ENCODE measurements around the gene CMTM7. TPM values are rescaled to one million over a fixed set of nuclear protein-coding genes. Genes with fewer than 3 reads are reported as not detected.

Gene CMTM7
- total RNA-seq, 1 donor from 2014 or later = 37.4 TPM

DNA sequence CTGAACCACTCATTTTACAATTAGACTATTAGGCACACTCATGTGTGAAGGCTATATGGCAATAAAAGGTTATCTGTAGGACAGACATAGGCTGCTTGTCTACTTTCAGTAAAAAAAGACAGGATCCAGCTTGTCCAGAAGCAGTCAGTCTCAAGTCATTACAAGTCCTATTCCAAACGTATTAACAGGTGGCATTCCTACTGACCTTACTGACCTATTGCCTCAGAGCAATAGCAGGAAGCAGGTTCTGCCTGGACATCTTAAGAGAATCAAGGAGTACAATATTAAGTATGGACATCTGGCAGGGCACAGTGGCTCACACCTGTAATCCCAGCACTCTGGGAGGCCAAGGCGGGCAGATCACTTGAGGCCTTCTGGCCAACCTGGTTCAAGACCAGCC lies 104.0 kb downstream of the CMTM7 start:
- TF ChIP-seq CTCF (conservative IDR thresholded peaks at IDR 0.05) = no peak
- DNase-seq (ENCODE audit: low read depth, low spot score) = no peak
- peaks cover 14% of the 10 kb centered on the region for H3K4me1 Mint-ChIP-seq
- no peaks in the 10 kb centered on the region for H3K9me3 Mint-ChIP-seq
- H3K27ac Mint-ChIP-seq (ENCODE audit: unreplicated experiment) = no peak overlapping the region
- H3K4me3 Mint-ChIP-seq = no peak overlapping the region
- no peaks in the 10 kb centered on the region for H3K27me3 Mint-ChIP-seq (ENCODE audit: low read depth)
- H3K36me3 Mint-ChIP-seq (ENCODE audit: low read depth) = peaks cover 4% of the 10 kb centered on the region

DNA sequence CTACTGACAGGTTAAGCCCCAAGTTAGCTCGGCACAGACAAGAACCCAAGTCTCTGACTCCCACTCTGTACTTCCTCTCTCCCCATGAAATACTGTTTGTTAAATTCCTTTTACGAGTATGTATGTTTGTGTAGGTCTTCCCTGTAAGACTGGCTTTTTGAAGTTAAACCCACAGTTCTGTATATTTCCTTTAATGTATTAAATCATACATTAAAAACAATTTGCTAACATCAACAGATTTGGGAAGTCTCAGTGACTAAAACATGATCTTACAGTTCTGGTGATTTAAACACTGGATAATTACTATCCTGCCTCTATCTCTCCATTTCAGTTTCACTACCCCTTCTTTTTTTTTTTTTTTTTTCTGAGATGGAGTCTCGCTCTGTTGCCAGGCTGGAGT lies 106.6 kb downstream of the CMTM7 start:
- H3K27ac Mint-ChIP-seq (ENCODE audit: unreplicated experiment) = no peak overlapping the region
- no peak overlapping the region for H3K4me3 Mint-ChIP-seq
- no peak for DNase-seq (ENCODE audit: low read depth, low spot score)
- H3K4me1 Mint-ChIP-seq = peaks cover 35% of the 10 kb centered on the region
- H3K27me3 Mint-ChIP-seq (ENCODE audit: low read depth) = no peaks in the 10 kb centered on the region
- peaks cover 4% of the 10 kb centered on the region for H3K36me3 Mint-ChIP-seq (ENCODE audit: low read depth)
- H3K9me3 Mint-ChIP-seq = no peaks in the 10 kb centered on the region
- TF ChIP-seq CTCF (conservative IDR thresholded peaks at IDR 0.05) = no peak

DNA sequence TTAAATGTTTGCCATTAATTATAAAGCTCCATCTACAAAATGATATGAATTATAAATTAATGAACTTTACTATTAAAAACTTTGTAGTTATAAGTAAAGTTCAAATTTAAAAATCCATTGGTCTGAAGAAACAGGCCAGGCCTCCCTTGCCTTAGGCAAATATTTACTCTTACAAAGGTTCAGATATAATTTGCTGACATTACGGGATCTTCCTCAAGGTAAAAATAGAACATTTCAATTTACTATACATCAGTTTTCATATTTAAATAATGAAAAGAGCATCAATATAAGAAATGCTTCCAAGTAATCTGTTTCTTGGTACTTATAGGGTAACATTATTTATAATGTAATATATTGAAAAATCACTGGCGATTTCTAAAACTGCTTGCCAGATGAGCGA lies 107.3 kb downstream of the CMTM7 start:
- Mint-ChIP-seq H3K4me3 (no peak overlapping the region), H3K27ac (ENCODE audit: unreplicated experiment) (no peak overlapping the region), H3K4me1 (peaks cover 37% of the 10 kb centered on the region), H3K27me3 (ENCODE audit: low read depth) (no peaks in the 10 kb centered on the region), H3K9me3 (no peaks in the 10 kb centered on the region), H3K36me3 (ENCODE audit: low read depth) (peaks cover 4% of the 10 kb centered on the region)
- DNase-seq (ENCODE audit: low read depth, low spot score) = no peak
- no peak for TF ChIP-seq CTCF (conservative IDR thresholded peaks at IDR 0.05)

GRCh38 chr3:32499585-32499984 lies 107.9 kb downstream of the CMTM7 start:
- H3K4me1 Mint-ChIP-seq = peaks cover 39% of the 10 kb centered on the region
- no peaks in the 10 kb centered on the region for H3K9me3 Mint-ChIP-seq
- no peak for TF ChIP-seq CTCF (conservative IDR thresholded peaks at IDR 0.05)
- no peak overlapping the region for H3K27ac Mint-ChIP-seq (ENCODE audit: unreplicated experiment)
- peak overlapping the region; percentile 58 for H3K4me3 Mint-ChIP-seq
- no peaks in the 10 kb centered on the region for H3K27me3 Mint-ChIP-seq (ENCODE audit: low read depth)
- DNase-seq (ENCODE audit: low read depth, low spot score) = no peak
- H3K36me3 Mint-ChIP-seq (ENCODE audit: low read depth) = peaks cover 4% of the 10 kb centered on the region

GRCh38 chr3:32500231-32500630 lies 108.6 kb downstream of the CMTM7 start:
- Mint-ChIP-seq H3K27ac (ENCODE audit: unreplicated experiment) (no peak overlapping the region), H3K9me3 (no peaks in the 10 kb centered on the region), H3K4me1 (peaks cover 39% of the 10 kb centered on the region), H3K4me3 (peak overlapping the region; percentile 98), H3K36me3 (ENCODE audit: low read depth) (peaks cover 4% of the 10 kb centered on the region), H3K27me3 (ENCODE audit: low read depth) (no peaks in the 10 kb centered on the region)
- TF ChIP-seq CTCF (conservative IDR thresholded peaks at IDR 0.05) = no peak
- no peak for DNase-seq (ENCODE audit: low read depth, low spot score)
